HepG2 (cell line): ENCODE measurements around the gene RREB1. TPM values are rescaled to one million over a fixed set of nuclear protein-coding genes. Genes with fewer than 3 reads are reported as not detected.

Experiments used
- EEA1 ChIP-seq: sonication (generic); formaldehyde crosslinking; IDR thresholded peaks from 2 replicates; pipeline ENCODE4 v1.5.1; 2020; ENCODE audit warnings: mild to moderate bottlenecking, missing genetic modification reagents, borderline replicate concordance
- ELF1 ChIP-seq: sonication (generic); formaldehyde crosslinking; IDR thresholded peaks from 2 replicates; pipeline ENCODE4 v1.4.0; 2020; ENCODE audit warnings: missing genetic modification reagents
- HNRNPL ChIP-seq: fragments of 200-400 bp; formaldehyde crosslinking; IDR thresholded peaks from 2 replicates; pipeline ENCODE4 v1.6.1; 2017; ENCODE audit warnings: mild to moderate bottlenecking, low read depth, low read length
- KLF9 ChIP-seq: IDR thresholded peaks from 2 replicates; pipeline ENCODE4 v1.6.1; 2016; ENCODE audit warnings: low read depth
- MEF2D ChIP-seq: sonication (generic); formaldehyde crosslinking; IDR thresholded peaks from 2 replicates; pipeline ENCODE4 v1.5.1; 2020; ENCODE audit warnings: mild to moderate bottlenecking, missing genetic modification reagents
- SOX13 ChIP-seq, 3 experiments: fragments of 450-650 bp in 1 of 3; sonication (generic) in 1 of 3; formaldehyde crosslinking in 1 of 3; IDR thresholded peaks in 2 of 3; conservative IDR thresholded peaks in 1 of 3; 2 replicates each; pipeline versions ENCODE4 v1.5.0 to v1.6.1; 2016 to 2020; ENCODE audit warnings: antibody characterized with exemption in 1 of 3, mild to moderate bottlenecking in 1 of 3, missing compliant biosample characterization in 1 of 3, missing genetic modification reagents in 1 of 3, moderate library complexity in 1 of 3
- SRSF1 ChIP-seq: fragments of 200-400 bp; formaldehyde crosslinking; optimal IDR thresholded peaks from 2 replicates; pipeline ENCODE3; 2017; ENCODE audit warnings: mild to moderate bottlenecking, low read depth, low read length, moderate library complexity
- TBX2 ChIP-seq: sonication (generic); formaldehyde crosslinking; IDR thresholded peaks from 2 replicates; pipeline ENCODE4 v1.5.0; 2020; ENCODE audit warnings: missing genetic modification reagents, mild to moderate bottlenecking, borderline replicate concordance
- THAP11 ChIP-seq: IDR thresholded peaks from 2 replicates; pipeline ENCODE4 v1.6.1; 2016; ENCODE audit warnings: missing biosample characterization, missing genetic modification reagents
- TSC22D2 ChIP-seq: sonication (generic); formaldehyde crosslinking; IDR thresholded peaks from 2 replicates; pipeline ENCODE4 v1.5.1; 2020; ENCODE audit warnings: missing genetic modification reagents, mild to moderate bottlenecking, borderline replicate concordance
- ZMAT3 ChIP-seq: sonication (generic); formaldehyde crosslinking; conservative IDR thresholded peaks from 2 replicates; pipeline ENCODE4 v1.7.0; 2021; ENCODE audit warnings: missing genetic modification reagents
- ZNF205 ChIP-seq: IDR thresholded peaks from 2 replicates; pipeline ENCODE4 v1.6.1; 2018; ENCODE audit warnings: missing biosample characterization, missing genetic modification reagents
- ZNF317 ChIP-seq: sonication (generic); formaldehyde crosslinking; IDR thresholded peaks from 2 replicates; pipeline ENCODE4 v1.5.0; 2020; ENCODE audit warnings: mild to moderate bottlenecking, missing genetic modification reagents
- ZNF44 ChIP-seq: sonication (generic); formaldehyde crosslinking; IDR thresholded peaks from 2 replicates; pipeline ENCODE4 v1.5.1; 2020; ENCODE audit warnings: mild to moderate bottlenecking, missing genetic modification reagents
- ZNF547 ChIP-seq: sonication (generic); formaldehyde crosslinking; IDR thresholded peaks from 2 replicates; pipeline ENCODE4 v1.5.1; 2020; ENCODE audit warnings: mild to moderate bottlenecking, missing genetic modification reagents
- ZNF567 ChIP-seq: sonication (generic); formaldehyde crosslinking; IDR thresholded peaks from 2 replicates; pipeline ENCODE4 v1.8.1; 2023; ENCODE audit warnings: mild to moderate bottlenecking, missing genetic modification reagents, borderline replicate concordance
- ZNF703 ChIP-seq: sonication (generic); formaldehyde crosslinking; IDR thresholded peaks from 2 replicates; pipeline ENCODE4 v1.5.1; 2020; ENCODE audit warnings: missing genetic modification reagents, mild to moderate bottlenecking, moderate library complexity, borderline replicate concordance
- ZNF768 ChIP-seq: sonication (generic); formaldehyde crosslinking; IDR thresholded peaks from 2 replicates; pipeline ENCODE4 v1.4.0; 2020; ENCODE audit warnings: missing genetic modification reagents
- polyA plus RNA-seq, 8 experiments: library from polyadenylated mRNA; depleted of rRNA in 3 of 8; stranded (reverse) in 7 of 8; unstranded in 1 of 8; fragments of >200 nt; fragmentation: Illumina TruSeq in 4 of 8; extraction: Trizol in 4 of 8; gene quantifications; 2 replicates each; pipeline versions ENCODE4 v1.2.1 to v1.2.3, GENCODE V29; 2011 to 2016; ENCODE audit warnings: low read depth in 4 of 8, missing spikeins in 1 of 8, mixed read lengths in 1 of 8; ENCODE audit not compliant: insufficient read depth in 1 of 8
- total RNA-seq, 5 experiments: library from RNA; depleted of rRNA; stranded (reverse); fragments of >200 nt; fragmentation: Illumina TruSeq; extraction: Trizol; gene quantifications; 2 replicates each; pipeline ENCODE4 v1.2.3, GENCODE V29; 2016; ENCODE audit warnings: low read depth in 1 of 5
- TF ChIP-seq, protein P1 (sequence below), 2 experiments: sonication (generic) in 1 of 2; formaldehyde crosslinking in 1 of 2; IDR thresholded peaks; 2 replicates each; pipeline versions ENCODE4 v1.5.1 to v1.6.1; 2011 to 2020; ENCODE audit warnings: borderline replicate concordance in 1 of 2, low read depth in 1 of 2, low read length in 1 of 2, mild to moderate bottlenecking in 1 of 2, missing genetic modification reagents in 1 of 2, moderate library complexity in 1 of 2
- TF ChIP-seq, protein P2 (sequence below): sonication (generic); formaldehyde crosslinking; IDR thresholded peaks from 2 replicates; pipeline ENCODE4 v1.8.0; 2022; ENCODE audit warnings: missing genetic modification reagents, mild to moderate bottlenecking, inconsistent platforms, borderline replicate concordance
- TF ChIP-seq, protein P3 (sequence below): sonication (generic); formaldehyde crosslinking; IDR thresholded peaks from 2 replicates; pipeline ENCODE4 v1.4.0; 2020; ENCODE audit warnings: missing genetic modification reagents, borderline replicate concordance

The RREB1 gene
- total and polyA plus RNA-seq, 2 of the 13 experiments (the other 11 are each of a cell fraction or from before 2014, with no cell fraction given): 6.1 to 23.2 TPM

DNA sequence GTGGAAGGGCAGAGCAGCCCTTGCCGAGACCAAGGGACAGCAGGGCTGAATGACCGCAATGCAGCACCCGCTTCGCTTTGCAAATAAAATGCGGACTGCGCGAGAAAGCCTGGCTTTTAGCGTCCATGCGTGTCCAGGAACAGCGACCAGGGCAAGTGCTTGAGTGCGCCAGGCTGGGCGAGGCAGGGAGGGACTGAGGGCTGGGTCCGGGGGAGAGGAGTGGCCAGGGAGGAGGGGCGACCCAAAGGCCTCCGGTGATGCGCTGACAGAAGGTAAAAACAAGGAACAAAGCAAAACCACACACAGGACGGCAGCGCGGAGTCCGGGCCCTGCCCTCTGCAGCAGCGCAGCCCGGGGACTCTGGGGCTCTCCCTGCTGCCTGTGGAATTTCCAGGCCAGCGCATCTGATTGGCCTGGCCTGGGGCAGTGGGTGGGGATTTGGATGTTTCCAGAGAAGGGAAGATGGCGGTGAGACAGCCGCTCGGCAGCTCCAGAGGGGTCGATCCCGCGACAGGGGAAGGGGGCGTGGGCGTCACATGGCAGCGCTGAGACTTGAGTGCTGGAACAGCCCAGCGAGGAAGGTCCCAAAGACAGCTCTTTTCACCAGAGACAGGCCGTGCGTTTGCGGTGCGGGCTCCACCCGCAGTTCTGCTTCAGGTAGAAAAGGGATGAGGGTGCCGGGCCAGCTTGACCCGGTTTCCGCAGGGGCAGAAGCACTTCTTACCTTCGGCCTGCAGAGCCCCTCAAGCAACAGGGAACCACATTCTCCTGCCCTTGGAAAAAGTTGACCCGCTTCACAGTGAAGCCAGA, 153.5 kb downstream of the RREB1 start (continued):
- TF ChIP-seq, protein P1, sequence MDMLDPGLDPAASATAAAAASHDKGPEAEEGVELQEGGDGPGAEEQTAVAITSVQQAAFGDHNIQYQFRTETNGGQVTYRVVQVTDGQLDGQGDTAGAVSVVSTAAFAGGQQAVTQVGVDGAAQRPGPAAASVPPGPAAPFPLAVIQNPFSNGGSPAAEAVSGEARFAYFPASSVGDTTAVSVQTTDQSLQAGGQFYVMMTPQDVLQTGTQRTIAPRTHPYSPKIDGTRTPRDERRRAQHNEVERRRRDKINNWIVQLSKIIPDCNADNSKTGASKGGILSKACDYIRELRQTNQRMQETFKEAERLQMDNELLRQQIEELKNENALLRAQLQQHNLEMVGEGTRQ (IDR thresholded peaks at IDR 0.05; ENCODE audit: low read depth, low read length): no peak
- TF ChIP-seq, protein P1 (CRISPR knock-in tag; IDR thresholded peaks at IDR 0.05; ENCODE audit: borderline replicate concordance): no peak
- TF ChIP-seq ZMAT3 (CRISPR knock-in tag) (peak; percentile 26), ZNF205 (CRISPR knock-in tag) (peak; percentile 80; the same call in 1 of the 2 replicates), ZNF317 (CRISPR knock-in tag) (peak; percentile 36; the same call in 1 of the 2 replicates), TBX2 (CRISPR knock-in tag) (peak; percentile 66; the same call in 1 of the 2 replicates), ZNF44 (CRISPR knock-in tag) (peak; percentile 41; the same call in 1 of the 2 replicates), TSC22D2 (CRISPR knock-in tag) (peak; percentile 78; the same call in 1 of the 2 replicates), ZNF703 (peak; percentile 79; the same call in 1 of the 2 replicates), HNRNPL (peak; percentile 88; the same call in 1 of the 2 replicates), ZNF547 (CRISPR knock-in tag) (peak; percentile 71), THAP11 (CRISPR knock-in tag) (peak; percentile 64), EEA1 (CRISPR knock-in tag) (peak; percentile 57; the same call in 1 of the 2 replicates), KLF9 (CRISPR knock-in tag) (peak; percentile 82; the same call in 1 of the 2 replicates), ZNF567 (peak; percentile 95; the same call in 1 of the 2 replicates), MEF2D (CRISPR knock-in tag) (peak; percentile 69), ZNF768 (CRISPR knock-in tag) (peak; percentile 73; the same call in 1 of the 2 replicates), SRSF1 (peak; percentile 92), ELF1 (CRISPR knock-in tag) (peak; percentile 43), SOX13 (IDR thresholded peaks at IDR 0.05) (no peak), SOX13 (CRISPR knock-in tag; conservative IDR thresholded peaks at IDR 0.05 in 1 of 2, IDR thresholded peaks at IDR 0.05 in 1 of 2) (peak in 1 of 2 experiments; percentile 74; a peak in 2 of 4 replicates)
- TF ChIP-seq, protein P2, sequence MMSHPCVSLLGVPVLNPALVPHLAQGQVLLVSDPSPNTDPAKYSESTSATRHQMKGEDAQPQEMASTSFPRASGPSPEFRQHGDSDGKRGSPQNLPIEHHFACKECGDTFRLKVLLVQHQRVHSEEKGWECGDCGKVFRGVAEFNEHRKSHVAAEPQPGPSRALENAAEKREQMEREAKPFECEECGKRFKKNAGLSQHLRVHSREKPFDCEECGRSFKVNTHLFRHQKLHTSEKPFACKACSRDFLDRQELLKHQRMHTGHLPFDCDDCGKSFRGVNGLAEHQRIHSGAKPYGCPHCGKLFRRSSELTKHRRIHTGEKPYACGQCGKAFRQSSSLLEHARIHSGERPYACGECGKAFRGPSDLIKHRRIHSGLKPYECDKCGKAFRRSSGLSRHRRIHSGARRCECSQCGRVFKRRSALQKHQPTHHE (CRISPR knock-in tag): peak; percentile 93
- TF ChIP-seq, protein P3, sequence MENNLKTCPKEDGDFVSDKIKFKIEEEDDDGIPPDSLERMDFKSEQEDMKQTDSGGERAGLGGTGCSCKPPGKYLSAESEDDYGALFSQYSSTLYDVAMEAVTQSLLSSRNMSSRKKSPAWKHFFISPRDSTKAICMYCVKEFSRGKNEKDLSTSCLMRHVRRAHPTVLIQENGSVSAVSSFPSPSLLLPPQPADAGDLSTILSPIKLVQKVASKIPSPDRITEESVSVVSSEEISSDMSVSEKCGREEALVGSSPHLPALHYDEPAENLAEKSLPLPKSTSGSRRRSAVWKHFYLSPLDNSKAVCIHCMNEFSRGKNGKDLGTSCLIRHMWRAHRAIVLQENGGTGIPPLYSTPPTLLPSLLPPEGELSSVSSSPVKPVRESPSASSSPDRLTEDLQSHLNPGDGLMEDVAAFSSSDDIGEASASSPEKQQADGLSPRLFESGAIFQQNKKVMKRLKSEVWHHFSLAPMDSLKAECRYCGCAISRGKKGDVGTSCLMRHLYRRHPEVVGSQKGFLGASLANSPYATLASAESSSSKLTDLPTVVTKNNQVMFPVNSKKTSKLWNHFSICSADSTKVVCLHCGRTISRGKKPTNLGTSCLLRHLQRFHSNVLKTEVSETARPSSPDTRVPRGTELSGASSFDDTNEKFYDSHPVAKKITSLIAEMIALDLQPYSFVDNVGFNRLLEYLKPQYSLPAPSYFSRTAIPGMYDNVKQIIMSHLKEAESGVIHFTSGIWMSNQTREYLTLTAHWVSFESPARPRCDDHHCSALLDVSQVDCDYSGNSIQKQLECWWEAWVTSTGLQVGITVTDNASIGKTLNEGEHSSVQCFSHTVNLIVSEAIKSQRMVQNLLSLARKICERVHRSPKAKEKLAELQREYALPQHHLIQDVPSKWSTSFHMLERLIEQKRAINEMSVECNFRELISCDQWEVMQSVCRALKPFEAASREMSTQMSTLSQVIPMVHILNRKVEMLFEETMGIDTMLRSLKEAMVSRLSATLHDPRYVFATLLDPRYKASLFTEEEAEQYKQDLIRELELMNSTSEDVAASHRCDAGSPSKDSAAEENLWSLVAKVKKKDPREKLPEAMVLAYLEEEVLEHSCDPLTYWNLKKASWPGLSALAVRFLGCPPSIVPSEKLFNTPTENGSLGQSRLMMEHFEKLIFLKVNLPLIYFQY (CRISPR knock-in tag): peak; percentile 72; the same call in 1 of the 2 replicates
